ENCODE data around the gene PLXNB1.
"Not testable (repeated sequence)": the region's sequence is repeated elsewhere in the genome, so short reads cannot be mapped to it uniquely, and the experiment has no call there.

Gene PLXNB1

DNA sequence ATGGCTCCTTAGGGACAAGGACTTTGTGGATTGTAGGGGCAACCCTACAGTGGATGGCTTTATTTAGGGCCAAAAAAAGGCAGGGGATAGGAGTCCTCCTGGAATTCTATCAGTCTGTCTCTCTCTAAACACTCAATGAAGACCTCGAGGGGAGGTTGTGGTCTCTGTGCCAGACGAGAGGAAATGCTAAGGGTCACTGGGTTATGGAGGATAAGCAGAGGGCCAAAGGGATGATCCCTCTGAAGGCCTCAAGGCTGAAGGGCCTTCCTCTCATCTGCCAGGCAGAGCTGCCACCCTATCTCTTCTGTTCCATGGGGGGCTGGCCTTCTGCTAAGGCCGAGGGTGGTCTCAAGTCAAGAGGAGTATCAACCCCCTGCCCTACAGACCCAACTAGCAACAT is 27.0 kb downstream of the PLXNB1 start:
- no peak for DNase-seq (ENCODE audit: low read depth, low spot score)
- no peaks in the 10 kb centered on the region for H3K9me3 ChIP-seq (ENCODE audit: insufficient read depth, low read length)
- no peaks in the 10 kb centered on the region for H3K27me3 ChIP-seq (ENCODE audit: insufficient read depth, insufficient read length)
- peaks cover under 1% of the 10 kb centered on the region for H3K4me1 ChIP-seq (ENCODE audit: insufficient read depth, insufficient read length)
- no peak overlapping the region for H3K9ac ChIP-seq (ENCODE audit: insufficient read length, low read depth)
- peaks cover 69% of the 10 kb centered on the region for H3K36me3 ChIP-seq (ENCODE audit: insufficient read depth, insufficient read length, low read length)
- TF ChIP-seq SUZ12 (IDR thresholded peaks at IDR 0.05; ENCODE audit: extremely low read depth, insufficient read depth, insufficient read length) = no peak
- H3K4me3 ChIP-seq (ENCODE audit: insufficient read length, low read depth) = no peak overlapping the region

DNA sequence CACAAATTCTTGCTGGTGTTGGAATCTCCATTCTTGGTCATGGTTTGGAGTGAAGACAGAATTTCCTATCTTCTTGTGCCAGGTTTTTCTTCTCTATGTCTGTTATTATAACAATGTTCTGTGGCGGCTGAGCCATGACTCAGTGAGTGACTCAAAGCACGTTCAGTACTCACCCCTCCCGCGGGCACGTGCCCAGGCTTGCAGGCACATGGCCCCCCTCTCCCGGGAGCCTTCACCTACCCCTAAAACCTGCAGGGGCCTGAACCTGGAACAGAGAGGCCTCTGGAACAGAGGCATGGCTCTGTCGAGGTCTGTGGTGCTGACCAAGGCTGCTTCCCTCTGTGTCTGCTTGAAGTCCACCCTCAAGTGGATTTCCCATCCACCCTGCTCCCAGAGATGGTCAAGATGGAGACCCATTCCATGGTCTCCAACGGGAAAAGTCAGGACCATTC is 27.6 kb downstream of the PLXNB1 start:
- H3K27me3 ChIP-seq (ENCODE audit: insufficient read depth, insufficient read length) = no peaks in the 10 kb centered on the region
- DNase-seq (ENCODE audit: low read depth, low spot score) = no peak
- peaks cover 64% of the 10 kb centered on the region for H3K36me3 ChIP-seq (ENCODE audit: insufficient read depth, insufficient read length, low read length)
- no peak overlapping the region for H3K4me3 ChIP-seq (ENCODE audit: insufficient read length, low read depth)
- no peaks in the 10 kb centered on the region for H3K9me3 ChIP-seq (ENCODE audit: insufficient read depth, low read length)
- TF ChIP-seq YY1 (IDR thresholded peaks at IDR 0.05; ENCODE audit: insufficient read depth, insufficient read length) (no peak), SUZ12 (IDR thresholded peaks at IDR 0.05; ENCODE audit: extremely low read depth, insufficient read depth, insufficient read length) (no peak), ZNF274 (IDR thresholded peaks at IDR 0.05; ENCODE audit: low read depth, low read length) (no peak)
- H3K4me1 ChIP-seq (ENCODE audit: insufficient read depth, insufficient read length) = peaks cover 2% of the 10 kb centered on the region
- H3K9ac ChIP-seq (ENCODE audit: insufficient read length, low read depth) = no peak overlapping the region

- DNase-seq (ENCODE audit: low read depth, low spot score); H3K4me3 ChIP-seq (ENCODE audit: insufficient read length, low read depth); H3K9ac ChIP-seq (ENCODE audit: insufficient read length, low read depth); H3K9me3 ChIP-seq (ENCODE audit: insufficient read depth, low read length); H3K27me3 ChIP-seq (ENCODE audit: insufficient read depth, insufficient read length); H3K4me1 ChIP-seq (ENCODE audit: insufficient read depth, insufficient read length): not testable (repeated sequence)
- H3K36me3 ChIP-seq (ENCODE audit: insufficient read depth, insufficient read length, low read length) = peaks cover 55% of the 10 kb centered on the region
Measured at GRCh38 chr3:48401434-48401901, 28.4 kb downstream of the PLXNB1 start.

- H3K9ac ChIP-seq (ENCODE audit: insufficient read length, low read depth) = no peak overlapping the region
- peak; percentile 66 for DNase-seq (ENCODE audit: low read depth, low spot score)
- no peaks in the 10 kb centered on the region for H3K27me3 ChIP-seq (ENCODE audit: insufficient read depth, insufficient read length)
- no peaks in the 10 kb centered on the region for H3K9me3 ChIP-seq (ENCODE audit: insufficient read depth, low read length)
- peaks cover 2% of the 10 kb centered on the region for H3K4me1 ChIP-seq (ENCODE audit: insufficient read depth, insufficient read length)
- peaks cover 50% of the 10 kb centered on the region for H3K36me3 ChIP-seq (ENCODE audit: insufficient read depth, insufficient read length, low read length)
- H3K4me3 ChIP-seq (ENCODE audit: insufficient read length, low read depth) = no peak overlapping the region
- TF ChIP-seq YY1 (IDR thresholded peaks at IDR 0.05; ENCODE audit: insufficient read depth, insufficient read length) (no peak), ZNF274 (IDR thresholded peaks at IDR 0.05; ENCODE audit: low read depth, low read length) (no peak), SUZ12 (IDR thresholded peaks at IDR 0.05; ENCODE audit: extremely low read depth, insufficient read depth, insufficient read length) (no peak)
Measured at GRCh38 chr3:48400824-48401433, 29.0 kb downstream of the PLXNB1 start.

- Histone ChIP-seq H3K36me3 (ENCODE audit: insufficient read depth, insufficient read length, low read length) (peaks cover 36% of the 10 kb centered on the region), H3K4me1 (ENCODE audit: insufficient read depth, insufficient read length) (peaks cover 2% of the 10 kb centered on the region), H3K4me3 (ENCODE audit: insufficient read length, low read depth) (no peak overlapping the region), H3K27me3 (ENCODE audit: insufficient read depth, insufficient read length) (no peaks in the 10 kb centered on the region), H3K9ac (ENCODE audit: insufficient read length, low read depth) (no peak overlapping the region), H3K9me3 (ENCODE audit: insufficient read depth, low read length) (no peaks in the 10 kb centered on the region)
- DNase-seq (ENCODE audit: low read depth, low spot score) = no peak
- TF ChIP-seq SUZ12 (IDR thresholded peaks at IDR 0.05; ENCODE audit: extremely low read depth, insufficient read depth, insufficient read length) (no peak), YY1 (IDR thresholded peaks at IDR 0.05; ENCODE audit: insufficient read depth, insufficient read length) (no peak), ZNF274 (IDR thresholded peaks at IDR 0.05; ENCODE audit: low read depth, low read length) (no peak)
Measured at GRCh38 chr3:48399387-48400172, 30.3 kb downstream of the PLXNB1 start.

- peaks cover 2% of the 10 kb centered on the region for H3K4me1 ChIP-seq (ENCODE audit: insufficient read depth, insufficient read length)
- peaks cover 29% of the 10 kb centered on the region for H3K36me3 ChIP-seq (ENCODE audit: insufficient read depth, insufficient read length, low read length)
- DNase-seq (ENCODE audit: low read depth, low spot score) = no peak
- no peak overlapping the region for H3K4me3 ChIP-seq (ENCODE audit: insufficient read length, low read depth)
- H3K9me3 ChIP-seq (ENCODE audit: insufficient read depth, low read length) = no peaks in the 10 kb centered on the region
- no peaks in the 10 kb centered on the region for H3K27me3 ChIP-seq (ENCODE audit: insufficient read depth, insufficient read length)
- TF ChIP-seq ZNF274 (IDR thresholded peaks at IDR 0.05; ENCODE audit: low read depth, low read length) = no peak
- TF ChIP-seq YY1 (IDR thresholded peaks at IDR 0.05; ENCODE audit: insufficient read depth, insufficient read length) = no peak
- TF ChIP-seq SUZ12 (IDR thresholded peaks at IDR 0.05; ENCODE audit: extremely low read depth, insufficient read depth, insufficient read length) = no peak
- no peak overlapping the region for H3K9ac ChIP-seq (ENCODE audit: insufficient read length, low read depth)
Measured at GRCh38 chr3:48398701-48399386, 31.0 kb downstream of the PLXNB1 start.

Data from NT2/D1 (cell line).